Breast epithelium (tissue), 4 donors: ENCODE results near the gene USP34. TPM values are rescaled to one million over a fixed set of nuclear protein-coding genes. Genes with fewer than 3 reads are reported as not detected.

Source experiments
- DNase-seq, 2 donors: peaks; one replicate each; pipeline ENCODE4 v3.0.0-alpha.2; 2019; ENCODE audit warnings: low spot score in 2 of 2
- H3K27ac ChIP-seq, 2 donors: fragments of 200-600 bp; sonication (generic) in 1 of 2; one replicate each; pipeline ENCODE4 v1.5.1; 2016 to 2019; ENCODE audit warnings: mild to moderate bottlenecking in 1 of 2
- H3K27me3 ChIP-seq, 2 donors: fragments of 200-600 bp; sonication (generic) in 1 of 2; one replicate each; pipeline versions ENCODE4 v1.5.1 to v1.6.0; 2017 to 2019; ENCODE audit warnings: control low read depth in 1 of 2, mild to moderate bottlenecking in 1 of 2
- H3K36me3 ChIP-seq: fragments of 200-600 bp; one replicate; pipeline ENCODE4 v1.5.1; 2019
- H3K4me1 ChIP-seq, 2 donors: fragments of 200-600 bp; sonication (generic); one replicate each; pipeline ENCODE4 v1.5.1; 2016 to 2019; ENCODE audit warnings: control low read depth in 1 of 2
- H3K4me3 ChIP-seq, 3 donors: fragments of 200-600 bp; sonication (generic); 1 replicate in 2 of 3; 2 replicates in 1 of 3; pipeline ENCODE4 v1.5.1; 2016 to 2019; ENCODE audit warnings: mild to moderate bottlenecking in 3 of 3, moderate library complexity in 2 of 3
- H3K9me3 ChIP-seq, 2 donors: fragments of 200-600 bp; sonication (generic) in 1 of 2; one replicate each; pipeline ENCODE4 v1.5.1; 2016 to 2019; ENCODE audit warnings: control low read depth in 1 of 2
- POLR2A ChIP-seq: fragments of 450-650 bp; IDR thresholded peaks from one replicate; pipeline ENCODE4 v1.6.1; 2016; ENCODE audit warnings: antibody characterized with exemption, mild to moderate bottlenecking, moderate library complexity
- POLR2AphosphoS5 ChIP-seq, 3 donors: sonication (generic); formaldehyde crosslinking; IDR thresholded peaks; one replicate each; pipeline ENCODE4 v1.6.1; 2017; ENCODE audit warnings: antibody characterized with exemption in 3 of 3
- intact Hi-C: fragments of 100-400 bp; cut with DNase I; formaldehyde crosslinking; loops from one replicate; pipeline ENCODE4 v1.15.1; 2023; ENCODE audit warnings: low total_unique reads
- total RNA-seq, 3 donors: library from RNA; depleted of rRNA; stranded (reverse); fragments of >200 nt; gene quantifications; one replicate each; pipeline ENCODE4 v1.1.0, GENCODE V29; 2016
- TF ChIP-seq, protein P1 (sequence below), 3 donors: fragments of 450-650 bp; IDR thresholded peaks; one replicate each; pipeline ENCODE4 v1.5.1; 2016 to 2017; ENCODE audit warnings: antibody characterized with exemption in 3 of 3, mild to moderate bottlenecking in 3 of 3, moderate library complexity in 3 of 3

USP34 gene
- total RNA-seq, 3 donors from 2014 or later: 148 to 260 (median 189) TPM

DNA sequence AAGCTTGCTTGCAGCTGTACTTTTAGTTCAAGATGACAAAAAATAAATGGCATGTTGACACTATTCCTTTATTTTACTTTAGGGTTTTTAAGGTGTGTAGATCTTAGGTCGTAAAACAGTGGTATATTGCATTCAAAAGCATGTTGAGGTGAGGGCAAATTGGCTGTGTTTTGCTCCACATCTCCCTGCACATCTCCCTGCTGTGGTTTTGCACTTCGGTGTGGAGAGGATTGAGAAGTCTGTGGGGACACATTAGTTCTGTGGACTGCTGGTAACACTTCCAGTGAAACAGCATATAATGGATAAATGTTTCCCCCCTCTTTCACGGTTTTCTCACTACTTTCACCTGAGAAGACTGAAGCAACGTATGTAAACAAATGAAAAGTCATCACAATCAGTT is 283.8 kb downstream of the USP34 start:
- Histone ChIP-seq H3K27me3 (no peaks in the 10 kb centered on the region), H3K4me1 (no peaks in the 10 kb centered on the region), H3K27ac (no peak overlapping the region), H3K4me3 (no peak overlapping the region), H3K9me3 (no peaks in the 10 kb centered on the region), H3K36me3 (no peaks in the 10 kb centered on the region)
- no peak for DNase-seq
- intact Hi-C loops: no loop called here
- TF ChIP-seq POLR2AphosphoS5 (IDR thresholded peaks at IDR 0.05) (no peak), POLR2A (no peak)
- TF ChIP-seq, protein P1, sequence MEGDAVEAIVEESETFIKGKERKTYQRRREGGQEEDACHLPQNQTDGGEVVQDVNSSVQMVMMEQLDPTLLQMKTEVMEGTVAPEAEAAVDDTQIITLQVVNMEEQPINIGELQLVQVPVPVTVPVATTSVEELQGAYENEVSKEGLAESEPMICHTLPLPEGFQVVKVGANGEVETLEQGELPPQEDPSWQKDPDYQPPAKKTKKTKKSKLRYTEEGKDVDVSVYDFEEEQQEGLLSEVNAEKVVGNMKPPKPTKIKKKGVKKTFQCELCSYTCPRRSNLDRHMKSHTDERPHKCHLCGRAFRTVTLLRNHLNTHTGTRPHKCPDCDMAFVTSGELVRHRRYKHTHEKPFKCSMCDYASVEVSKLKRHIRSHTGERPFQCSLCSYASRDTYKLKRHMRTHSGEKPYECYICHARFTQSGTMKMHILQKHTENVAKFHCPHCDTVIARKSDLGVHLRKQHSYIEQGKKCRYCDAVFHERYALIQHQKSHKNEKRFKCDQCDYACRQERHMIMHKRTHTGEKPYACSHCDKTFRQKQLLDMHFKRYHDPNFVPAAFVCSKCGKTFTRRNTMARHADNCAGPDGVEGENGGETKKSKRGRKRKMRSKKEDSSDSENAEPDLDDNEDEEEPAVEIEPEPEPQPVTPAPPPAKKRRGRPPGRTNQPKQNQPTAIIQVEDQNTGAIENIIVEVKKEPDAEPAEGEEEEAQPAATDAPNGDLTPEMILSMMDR (IDR thresholded peaks at IDR 0.05): no peak

DNA sequence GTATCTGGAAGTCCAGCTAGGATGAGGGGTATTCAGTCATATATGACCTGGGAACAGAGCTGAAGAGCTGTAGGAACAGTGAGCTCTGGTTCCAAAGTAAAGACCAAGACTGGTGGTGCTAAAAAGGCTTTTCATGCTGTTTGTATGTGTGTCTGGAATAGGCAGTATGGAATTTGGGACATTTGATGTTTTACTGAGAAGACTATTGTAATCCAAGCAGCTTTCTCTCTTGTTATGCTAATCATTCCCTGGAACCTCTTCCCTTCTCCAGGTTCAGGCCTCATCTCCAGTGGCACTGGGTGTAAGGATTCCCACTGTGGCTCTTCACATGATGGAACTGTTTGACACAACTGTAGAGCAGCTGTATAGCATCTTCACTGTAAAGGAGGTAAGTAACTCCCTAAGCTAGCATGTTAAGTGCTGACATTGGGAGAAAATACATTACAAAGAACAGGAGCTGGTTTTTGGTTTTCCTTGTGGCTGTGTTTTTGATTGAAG is 285.6 kb downstream of the USP34 start:
- H3K4me1 ChIP-seq: no peaks in the 10 kb centered on the region
- TF ChIP-seq, protein P1 (IDR thresholded peaks at IDR 0.05): no peak
- no peak for TF ChIP-seq POLR2AphosphoS5 (IDR thresholded peaks at IDR 0.05)
- no peak for TF ChIP-seq POLR2A
- H3K36me3 ChIP-seq: no peaks in the 10 kb centered on the region
- intact Hi-C loops: no loop called here
- H3K9me3 ChIP-seq: no peaks in the 10 kb centered on the region
- no peaks in the 10 kb centered on the region for H3K27me3 ChIP-seq
- DNase-seq: no peak
- no peak overlapping the region for H3K4me3 ChIP-seq
- no peak overlapping the region for H3K27ac ChIP-seq

DNA sequence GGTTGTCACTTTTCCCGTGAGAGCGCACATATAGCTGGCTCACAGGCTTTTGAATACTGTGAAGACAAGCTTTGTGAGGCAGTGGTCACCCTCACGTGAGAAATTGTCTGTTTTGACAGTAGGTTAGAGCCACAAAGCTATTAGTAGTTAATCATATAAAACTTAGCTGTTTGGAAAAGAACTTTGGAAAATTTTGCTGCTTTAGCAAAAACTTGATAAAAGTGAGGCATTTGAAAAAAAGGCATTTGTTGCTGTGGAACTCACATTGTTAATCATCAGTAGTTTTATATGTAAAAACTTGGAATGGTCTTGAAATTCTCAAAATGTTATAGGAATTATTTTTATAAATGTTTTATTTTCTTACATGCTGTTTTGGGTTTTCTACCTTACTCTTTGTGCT is 286.6 kb downstream of the USP34 start:
- Histone ChIP-seq H3K4me1 (peaks cover 2 to 7% of the 10 kb centered on the region in 2 donors), H3K27me3 (no peaks in the 10 kb centered on the region), H3K36me3 (no peaks in the 10 kb centered on the region), H3K27ac (no peak overlapping the region), H3K9me3 (no peaks in the 10 kb centered on the region), H3K4me3 (no peak overlapping the region)
- intact Hi-C loops: no loop called here
- DNase-seq: no peak
- TF ChIP-seq, protein P1 (IDR thresholded peaks at IDR 0.05): no peak
- TF ChIP-seq POLR2AphosphoS5 (IDR thresholded peaks at IDR 0.05) (no peak), POLR2A (no peak)

DNA sequence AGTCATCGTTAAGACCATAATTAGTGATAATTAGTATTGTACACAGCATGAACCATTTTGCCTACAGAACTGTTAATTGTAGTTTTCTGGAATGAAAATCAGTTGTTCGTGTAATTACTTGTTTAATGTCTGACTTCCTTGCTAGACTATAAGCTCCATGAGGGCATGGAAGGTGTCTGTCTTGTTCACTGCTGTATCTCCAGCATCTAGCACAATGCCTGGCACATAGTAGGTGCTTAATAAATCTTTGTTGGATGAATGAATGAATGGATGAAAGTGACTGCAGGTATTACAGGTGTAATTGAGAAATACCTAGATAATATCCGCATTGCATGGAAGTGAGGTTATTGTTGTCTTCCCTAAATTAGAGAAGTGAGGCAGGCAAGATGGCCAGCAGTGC is 287.1 kb downstream of the USP34 start:
- DNase-seq: no peak
- H3K27me3 ChIP-seq: no peaks in the 10 kb centered on the region
- no peaks in the 10 kb centered on the region for H3K9me3 ChIP-seq
- no peak overlapping the region for H3K27ac ChIP-seq
- H3K4me3 ChIP-seq: no peak overlapping the region
- H3K4me1 ChIP-seq: peaks cover 5 to 11% of the 10 kb centered on the region in 2 donors
- TF ChIP-seq POLR2A (no peak), POLR2AphosphoS5 (IDR thresholded peaks at IDR 0.05) (no peak)
- TF ChIP-seq, protein P1 (IDR thresholded peaks at IDR 0.05): no peak
- H3K36me3 ChIP-seq: no peaks in the 10 kb centered on the region
- intact Hi-C loops: no loop called here

DNA sequence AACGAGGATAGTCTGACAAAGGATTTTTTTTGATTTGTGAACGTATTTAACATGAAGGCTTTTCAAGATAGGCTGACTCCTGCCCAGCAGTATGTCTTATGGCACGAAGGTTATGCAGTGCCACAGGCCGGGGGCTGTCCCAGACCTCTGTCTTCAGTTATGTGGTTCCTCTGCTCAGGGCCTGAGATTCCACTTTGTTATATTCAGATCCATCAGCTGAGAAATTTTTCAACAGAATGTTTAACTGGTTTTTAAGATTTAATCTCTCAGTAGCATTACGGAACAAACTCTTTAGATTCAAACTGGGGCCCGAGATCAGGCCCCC is 288.9 kb downstream of the USP34 start:
- intact Hi-C loops: no loop called here
- peak overlapping the region in 1 of 3 donors; percentile 31 for H3K4me3 ChIP-seq
- TF ChIP-seq POLR2A: no peak
- TF ChIP-seq POLR2AphosphoS5 (IDR thresholded peaks at IDR 0.05): no peak
- TF ChIP-seq, protein P1 (IDR thresholded peaks at IDR 0.05): no peak
- H3K27me3 ChIP-seq: no peaks in the 10 kb centered on the region
- H3K9me3 ChIP-seq: no peaks in the 10 kb centered on the region
- peak overlapping the region in 1 of 2 donors; percentile 99 for H3K27ac ChIP-seq
- peaks cover 7 to 16% of the 10 kb centered on the region in 2 donors for H3K4me1 ChIP-seq
- no peak for DNase-seq
- no peaks in the 10 kb centered on the region for H3K36me3 ChIP-seq
